ENCODE data around the gene RPP14.
"Not testable (repeated sequence)": the region's sequence is repeated elsewhere in the genome, so short reads cannot be mapped to it uniquely, and the experiment has no call there.

Gene RPP14

GRCh38 chr3:58290446-58290845, 15.6 kb upstream of the RPP14 start:
- DNase-seq (ENCODE audit: insufficient read length, low spot score); FAIRE-seq: not testable (repeated sequence)

GRCh38 chr3:58291671-58292338, 14.2 kb upstream of the RPP14 start:
- DNase-seq (ENCODE audit: insufficient read length, low spot score) = no peak
- FAIRE-seq = no peak

- FAIRE-seq = no peak
Observed at GRCh38 chr3:58292866-58293265, 13.2 kb upstream of the RPP14 start.

GRCh38 chr3:58293516-58293915, 12.5 kb upstream of the RPP14 start:
- FAIRE-seq (no peak), DNase-seq (ENCODE audit: insufficient read length, low spot score) (no peak)

More at GRCh38 chr3:58292866-58293265, 13.2 kb upstream of the RPP14 start:
- no peak for DNase-seq (ENCODE audit: insufficient read length, low spot score)

GRCh38 chr3:58296269-58296668, 9.8 kb upstream of the RPP14 start:
- FAIRE-seq (no peak), DNase-seq (ENCODE audit: insufficient read length, low spot score) (no peak)

GRCh38 chr3:58296843-58297242, 9.2 kb upstream of the RPP14 start:
- FAIRE-seq (no peak), DNase-seq (ENCODE audit: insufficient read length, low spot score) (no peak)

- FAIRE-seq = no peak
- no peak for DNase-seq (ENCODE audit: insufficient read length, low spot score)
Observed at GRCh38 chr3:58298190-58298589, 7.9 kb upstream of the RPP14 start.

- no peak for FAIRE-seq
- DNase-seq (ENCODE audit: insufficient read length, low spot score) = no peak
Observed at GRCh38 chr3:58299075-58299474, 7.0 kb upstream of the RPP14 start.

- DNase-seq (ENCODE audit: insufficient read length, low spot score) (no peak), FAIRE-seq (no peak)
Observed at GRCh38 chr3:58299839-58300516, 6.1 kb upstream of the RPP14 start.

- FAIRE-seq = no peak
- DNase-seq (ENCODE audit: insufficient read length, low spot score) = peak; percentile 34
Observed at GRCh38 chr3:58307639-58308215, 1.7 kb downstream of the RPP14 start.

GRCh38 chr3:58308728-58309127, 2.7 kb downstream of the RPP14 start:
- no peak for DNase-seq (ENCODE audit: insufficient read length, low spot score)
- FAIRE-seq = no peak

GRCh38 chr3:58317811-58318210, 11.8 kb downstream of the RPP14 start:
- no peak for FAIRE-seq
- DNase-seq (ENCODE audit: insufficient read length, low spot score) = no peak

GRCh38 chr3:58321791-58322190, 15.7 kb downstream of the RPP14 start:
- FAIRE-seq (no peak), DNase-seq (ENCODE audit: insufficient read length, low spot score) (no peak)

- no peak for DNase-seq (ENCODE audit: insufficient read length, low spot score)
- FAIRE-seq = no peak
Observed at GRCh38 chr3:58322793-58323192, 16.7 kb downstream of the RPP14 start.

GRCh38 chr3:58323529-58324390, 17.7 kb downstream of the RPP14 start:
- no peak for FAIRE-seq
- no peak for DNase-seq (ENCODE audit: insufficient read length, low spot score)

- no peak for FAIRE-seq
- no peak for DNase-seq (ENCODE audit: insufficient read length, low spot score)
Observed at GRCh38 chr3:58324391-58325390, 18.6 kb downstream of the RPP14 start.

- FAIRE-seq (no peak), DNase-seq (ENCODE audit: insufficient read length, low spot score) (no peak)
Observed at GRCh38 chr3:58325525-58325992, 19.5 kb downstream of the RPP14 start.

- no peak for FAIRE-seq
- no peak for DNase-seq (ENCODE audit: insufficient read length, low spot score)
Observed at GRCh38 chr3:58326267-58326900, 20.3 kb downstream of the RPP14 start.

- FAIRE-seq (no peak), DNase-seq (ENCODE audit: insufficient read length, low spot score) (no peak)
Observed at GRCh38 chr3:58329150-58329921, 23.3 kb downstream of the RPP14 start.

Measured in HTR-8/SVneo (cell line).